ENCODE results near the gene SRRM3.
A peak's percentile ranks its signal among the peaks of the same experiment; 100 is the strongest.
"Not testable (repeated sequence)": the region's sequence is repeated elsewhere in the genome, so short reads cannot be mapped to it uniquely, and the experiment has no call there.

The SRRM3 gene

GRCh38 chr7:76191783-76192240 lies 9.9 kb upstream of the SRRM3 start:
- peak; percentile 48 for DNase-seq (ENCODE audit: low read depth)

- DNase-seq (ENCODE audit: low read depth): no peak
Observed at GRCh38 chr7:76193466-76193865, 8.2 kb upstream of the SRRM3 start.

GRCh38 chr7:76193883-76194282 lies 7.8 kb upstream of the SRRM3 start:
- DNase-seq (ENCODE audit: low read depth): no peak

- DNase-seq (ENCODE audit: low read depth): no peak
Observed at GRCh38 chr7:76196786-76197185, 4.9 kb upstream of the SRRM3 start.

GRCh38 chr7:76198202-76198601 lies 3.5 kb upstream of the SRRM3 start:
- no peak for DNase-seq (ENCODE audit: low read depth)

GRCh38 chr7:76202666-76203030 lies 952 bp downstream of the SRRM3 start:
- no peak for DNase-seq (ENCODE audit: low read depth)

GRCh38 chr7:76204147-76204546 lies 2.5 kb downstream of the SRRM3 start:
- no peak for DNase-seq (ENCODE audit: low read depth)

- no peak for DNase-seq (ENCODE audit: low read depth)
Observed at GRCh38 chr7:76206633-76207032, 4.9 kb downstream of the SRRM3 start.

GRCh38 chr7:76209310-76209709 lies 7.6 kb downstream of the SRRM3 start:
- DNase-seq (ENCODE audit: low read depth): no peak

GRCh38 chr7:76211216-76211615 lies 9.5 kb downstream of the SRRM3 start:
- no peak for DNase-seq (ENCODE audit: low read depth)

- not testable (repeated sequence) for DNase-seq (ENCODE audit: low read depth)
Observed at GRCh38 chr7:76215349-76215748, 13.7 kb downstream of the SRRM3 start.

- no peak for DNase-seq (ENCODE audit: low read depth)
Observed at GRCh38 chr7:76216381-76217082, 14.8 kb downstream of the SRRM3 start.

GRCh38 chr7:76217942-76218566 lies 16.4 kb downstream of the SRRM3 start:
- no peak for DNase-seq (ENCODE audit: low read depth)

- DNase-seq (ENCODE audit: low read depth): no peak
Observed at GRCh38 chr7:76220185-76221057, 18.7 kb downstream of the SRRM3 start.

- no peak for DNase-seq (ENCODE audit: low read depth)
Observed at GRCh38 chr7:76222333-76222732, 20.6 kb downstream of the SRRM3 start.

GRCh38 chr7:76222839-76223238 lies 21.1 kb downstream of the SRRM3 start:
- DNase-seq (ENCODE audit: low read depth): no peak

GRCh38 chr7:76223286-76223972 lies 21.7 kb downstream of the SRRM3 start:
- DNase-seq (ENCODE audit: low read depth): no peak

- no peak for DNase-seq (ENCODE audit: low read depth)
Observed at GRCh38 chr7:76224695-76225094, 23.0 kb downstream of the SRRM3 start.

GRCh38 chr7:76225379-76225778 lies 23.7 kb downstream of the SRRM3 start:
- no peak for DNase-seq (ENCODE audit: low read depth)

GRCh38 chr7:76225951-76226350 lies 24.3 kb downstream of the SRRM3 start:
- no peak for DNase-seq (ENCODE audit: low read depth)

GRCh38 chr7:76226878-76227423 lies 25.3 kb downstream of the SRRM3 start:
- DNase-seq (ENCODE audit: low read depth): not testable (repeated sequence)

GRCh38 chr7:76230214-76230613 lies 28.5 kb downstream of the SRRM3 start:
- DNase-seq (ENCODE audit: low read depth): no peak
